GM19238 (cell line): ENCODE measurements around the gene HOOK1.
"Not testable (repeated sequence)": the region's sequence is repeated elsewhere in the genome, so short reads cannot be mapped to it uniquely, and the experiment has no call there.

Experiments used
- DNase-seq: peaks from one replicate; pipeline ENCODE4 v3.0.0; 2011; ENCODE audit warnings: low spot score; ENCODE audit not compliant: insufficient read length

HOOK1 gene

GRCh38 chr1:59885160-59885832, 70.5 kb downstream of the HOOK1 start:
- no peak for DNase-seq

GRCh38 chr1:59892841-59893811, 78.4 kb downstream of the HOOK1 start:
- DNase-seq: no peak

GRCh38 chr1:59897165-59897564, 82.4 kb downstream of the HOOK1 start:
- DNase-seq: no peak

- DNase-seq: no peak
These were observed 84.2 kb downstream of the HOOK1 start for GRCh38 chr1:59898927-59899326.

GRCh38 chr1:59900640-59901039, 85.9 kb downstream of the HOOK1 start:
- DNase-seq: no peak

- DNase-seq: no peak
These were observed 87.1 kb downstream of the HOOK1 start for GRCh38 chr1:59901770-59902388.

GRCh38 chr1:59903141-59903754, 88.5 kb downstream of the HOOK1 start:
- no peak for DNase-seq

- DNase-seq: no peak
These were observed 92.2 kb downstream of the HOOK1 start for GRCh38 chr1:59906931-59907330.

- no peak for DNase-seq
These were observed 93.3 kb downstream of the HOOK1 start for GRCh38 chr1:59908084-59908483.

- no peak for DNase-seq
These were observed 93.9 kb downstream of the HOOK1 start for GRCh38 chr1:59908682-59909081.

- not testable (repeated sequence) for DNase-seq
These were observed 100.1 kb downstream of the HOOK1 start for GRCh38 chr1:59914791-59915286.

- DNase-seq: no peak
These were observed 100.8 kb downstream of the HOOK1 start for GRCh38 chr1:59915516-59915915.

- no peak for DNase-seq
These were observed 102.5 kb downstream of the HOOK1 start for GRCh38 chr1:59917026-59917784.

- no peak for DNase-seq
These were observed 103.0 kb downstream of the HOOK1 start for GRCh38 chr1:59917785-59918180.

GRCh38 chr1:59919746-59920145, 105.0 kb downstream of the HOOK1 start:
- DNase-seq: no peak

GRCh38 chr1:59921258-59921899, 106.6 kb downstream of the HOOK1 start:
- not testable (repeated sequence) for DNase-seq

GRCh38 chr1:59924653-59925052, 109.9 kb downstream of the HOOK1 start:
- DNase-seq: no peak
